Measurements from ENCODE around the gene TMOD1. TPM values are rescaled to one million over a fixed set of nuclear protein-coding genes. Genes with fewer than 3 reads are reported as not detected.

Gene TMOD1
- total and polyA plus RNA-seq, 9 of the 15 experiments (the other 6 are each of a cell fraction or from before 2014, with no cell fraction given) = 7.1 to 41.2 (median 14.2) TPM

GRCh38 chr9:97615439-97616072, 114.1 kb downstream of the TMOD1 start (continued):
- TF ChIP-seq ZNF184 (CRISPR knock-in tag; IDR thresholded peaks at IDR 0.05) (no peak), HEY1 (CRISPR knock-in tag; IDR thresholded peaks at IDR 0.05; ENCODE audit: borderline replicate concordance) (no peak), TCFL5 (CRISPR knock-in tag; conservative IDR thresholded peaks at IDR 0.05) (no peak), ZNF395 (CRISPR knock-in tag; IDR thresholded peaks at IDR 0.05) (no peak), ARID3A (IDR thresholded peaks at IDR 0.05; ENCODE audit: borderline replicate concordance, low read depth, low read length) (0 out of 2 replicates have a peak, but pooled peaks have one; percentile 62), ARID2 (IDR thresholded peaks at IDR 0.05) (peak; percentile 47; the same call in 1 of the 2 replicates), JUND (IDR thresholded peaks at IDR 0.05; ENCODE audit: borderline replicate concordance, low read depth, low read length) (0 out of 2 replicates have a peak, but pooled peaks have one; percentile 11), JUND (tag; IDR thresholded peaks at IDR 0.05; ENCODE audit: borderline replicate concordance, low read depth, low read length) (no peak), ARNT (IDR thresholded peaks at IDR 0.05) (peak in 1 of 2 experiments; percentile 54; a peak in 1 of 4 replicates), NCOA2 (IDR thresholded peaks at IDR 0.05; ENCODE audit: partially characterized antibody in 2 of 2) (peak in 1 of 2 experiments; percentile 19), OTX1 (CRISPR knock-in tag; IDR thresholded peaks at IDR 0.05) (no peak), CREB1 (IDR thresholded peaks at IDR 0.05) (no peak), CREB1 (CRISPR knock-in tag; IDR thresholded peaks at IDR 0.05) (no peak)

Data from K562 (cell line).